HepG2 (cell line): Measurements from ENCODE around the gene KHNYN. TPM values are rescaled to one million over a fixed set of nuclear protein-coding genes. Genes with fewer than 3 reads are reported as not detected.

Experiments
- ATAC-seq: fragments of 200-7000 bp; cut with Tn5 transposase; 3 replicates; pipeline ENCODE4 v1.9.1; 2020; ENCODE audit warnings: mild to moderate bottlenecking, moderate library complexity
- Bru-seq: library from RNA; stranded (reverse); fragments of 400-500 nt; gene quantifications from one replicate; lab custom pipeline; 2021; lab: Mats Ljungman, UMichigan
- BruChase-seq, 2 experiments: library from RNA; stranded (reverse); fragments of 400-500 nt; gene quantifications; one replicate each; lab custom pipeline; 2021; lab: Mats Ljungman, UMichigan
- BruUV-seq: library from RNA; stranded (reverse); fragments of 400-500 nt; replicated peaks from 2 replicates; lab custom pipeline; 2021; lab: Mats Ljungman, UMichigan
- CTCF ChIA-PET: fragments of 300-600 bp; formaldehyde crosslinking; extraction: SDS; loops from one replicate; lab custom pipeline; 2021; ENCODE audit warnings: low total read pairs, inconsistent platforms, low intra/inter-chr PET ratio; lab: Yijun Ruan, JAX
- POLR2A ChIA-PET: fragments of 350-600 bp; sonication (Branson Sonifier 250); formaldehyde crosslinking; loops from one replicate; lab custom pipeline; 2020; ENCODE audit warnings: antibody characterized with exemption, inconsistent platforms; lab: Yijun Ruan, JAX
- DNase-seq: peaks from one replicate; pipeline ENCODE4 v3.0.0-alpha.2; 2015; ENCODE audit warnings: low spot score
- FAIRE-seq: peaks from 3 replicates; lab custom pipeline; 2011; peaks lifted over from hg19 to GRCh38; lab: Jason Lieb, UNC
- H2AFZ ChIP-seq: one replicate; pipeline ENCODE4 v1.6.1; 2011; ENCODE audit warnings: low read length, inconsistent platforms
- H3K27ac ChIP-seq: fragments of 300-600 bp; 3 replicates; pipeline ENCODE4 v1.8.0; 2011; ENCODE audit warnings: mixed run types, mild to moderate bottlenecking, mixed read lengths, low read length, inconsistent platforms; ENCODE audit not compliant: insufficient read depth; ENCODE audit errors: extremely low read length
- H3K27me3 ChIP-seq, 2 experiments: fragments of 200-600 bp in 1 of 2; 2 replicates in 1 of 2; 3 replicates in 1 of 2; pipeline versions ENCODE4 v1.6.0 to v1.8.0; 2011; ENCODE audit warnings: low read length in 2 of 2, mild to moderate bottlenecking in 2 of 2, moderate library complexity in 2 of 2, inconsistent platforms in 1 of 2; ENCODE audit not compliant: insufficient read depth in 2 of 2, control insufficient read depth in 1 of 2
- H3K36me3 ChIP-seq, 2 experiments: fragments of 200-600 bp in 1 of 2; replicated peaks in 1 of 2; 2 replicates in 1 of 2; 3 replicates in 1 of 2; pipeline versions ENCODE4 v1.5.1 to v1.8.0; 2011; ENCODE audit warnings: low read length in 2 of 2, inconsistent platforms in 1 of 2; ENCODE audit not compliant: insufficient read depth in 2 of 2, control insufficient read depth in 1 of 2
- H3K4me1 ChIP-seq: 2 replicates; pipeline ENCODE4 v1.5.1; 2012; ENCODE audit warnings: low read length, inconsistent platforms; ENCODE audit not compliant: insufficient read depth
- H3K4me2 ChIP-seq: 2 replicates; pipeline ENCODE4 v1.6.0; 2011; ENCODE audit warnings: low read depth, low read length, inconsistent platforms
- H3K4me3 ChIP-seq, 3 experiments: fragments of 200-600 bp in 1 of 3; sonication (generic), shearing (Covaris generic) in 1 of 3; replicated peaks in 1 of 3; 2 replicates each; pipeline ENCODE4 v1.5.1; 2011 to 2016; ENCODE audit warnings: low read length in 3 of 3, inconsistent platforms in 2 of 3, low read depth in 2 of 3, mild to moderate bottlenecking in 2 of 3, control low read depth in 1 of 3, mixed read lengths in 1 of 3; ENCODE audit not compliant: insufficient read depth in 1 of 3
- H3K79me2 ChIP-seq: one replicate; pipeline ENCODE4 v1.6.1; 2011; ENCODE audit warnings: low read length, inconsistent platforms; ENCODE audit not compliant: insufficient read depth
- H3K9ac ChIP-seq: 2 replicates; pipeline ENCODE4 v1.6.0; 2011; ENCODE audit warnings: mild to moderate bottlenecking, low read depth, low read length, inconsistent platforms; ENCODE audit not compliant: insufficient read depth
- H3K9me3 ChIP-seq: 2 replicates; pipeline ENCODE4 v1.5.1; 2012; ENCODE audit warnings: mild to moderate bottlenecking, low read length
- H4K20me1 ChIP-seq: 2 replicates; pipeline ENCODE4 v1.6.0; 2011; ENCODE audit warnings: inconsistent platforms, mild to moderate bottlenecking, low read length, moderate library complexity; ENCODE audit not compliant: insufficient read depth
- BRCA1 ChIP-seq: sonication (generic); formaldehyde crosslinking; IDR thresholded peaks from 2 replicates; pipeline ENCODE4 v1.4.0; 2020; ENCODE audit warnings: missing genetic modification reagents
- GLI4 ChIP-seq: sonication (generic); formaldehyde crosslinking; IDR thresholded peaks from 2 replicates; pipeline ENCODE4 v1.5.1; 2020; ENCODE audit warnings: missing genetic modification reagents, mild to moderate bottlenecking, moderate library complexity, borderline replicate concordance
- ISX ChIP-seq: sonication (generic); formaldehyde crosslinking; conservative IDR thresholded peaks from 2 replicates; pipeline ENCODE4 v1.5.0; 2020; ENCODE audit warnings: missing genetic modification reagents
- KDM5B ChIP-seq: sonication (generic); formaldehyde crosslinking; IDR thresholded peaks from 2 replicates; pipeline ENCODE4 v1.4.0; 2020; ENCODE audit warnings: missing genetic modification reagents, mild to moderate bottlenecking, borderline replicate concordance
- MAFK ChIP-seq, 2 experiments: IDR thresholded peaks in 1 of 2; conservative IDR thresholded peaks in 1 of 2; 2 replicates each; pipeline ENCODE4 v1.6.1; 2011; ENCODE audit warnings: improper control_type of control experiment in 2 of 2, low read length in 2 of 2
- SUZ12 ChIP-seq: fragments of 150-350 bp; IDR thresholded peaks from 2 replicates; pipeline ENCODE4 v1.6.1; 2014; ENCODE audit warnings: low read depth, low read length
- ZMYM4 ChIP-seq: sonication (generic); formaldehyde crosslinking; IDR thresholded peaks from 2 replicates; pipeline ENCODE4 v1.8.1; 2023; ENCODE audit warnings: mild to moderate bottlenecking, missing genetic modification reagents
- ZNF543 ChIP-seq: sonication (generic); formaldehyde crosslinking; IDR thresholded peaks from 2 replicates; pipeline ENCODE4 v1.4.0; 2020; ENCODE audit warnings: mild to moderate bottlenecking, missing genetic modification reagents
- ZNF766 ChIP-seq: sonication (generic); formaldehyde crosslinking; IDR thresholded peaks from 2 replicates; pipeline ENCODE4 v1.5.0; 2020; ENCODE audit warnings: missing genetic modification reagents, borderline replicate concordance
- WGBS: methylation state at CpG from one replicate; pipeline ENCODE4 v1.1.6; 2017; ENCODE audit warnings: low lambda C conversion rate; 5-methylcytosine and 5-hydroxymethylcytosine counted together
- in situ Hi-C: cut with HindIII; loops from 2 replicates; pipeline ENCODE4 v1.10.0; 2017; ENCODE audit warnings: low pct_unique_long_range_greater_than_20kb; ENCODE audit not compliant: extremely low pct_ligation_motif_present
- intact Hi-C: fragments of 100-400 bp; cut with micrococcal nuclease; formaldehyde crosslinking; loops from one replicate; pipeline ENCODE4 v1.10.0; 2022; ENCODE audit not compliant: unreplicated experiment
- long read RNA-seq, 2 experiments: library from RNA in 1 of 2; library from polyadenylated mRNA in 1 of 2; stranded (forward) in 1 of 2; unstranded in 1 of 2; transcript quantifications; one replicate each; pipeline ENCODE4 v2.0.0, GENCODE V29; 2019 to 2022
- polyA minus RNA-seq, 3 experiments: library from RNA; depleted of rRNA, polyadenylated mRNA; stranded (reverse); fragments of >200 nt; gene quantifications; 2 replicates each; pipeline ENCODE4 v1.2.3, GENCODE V29; 2011; ENCODE audit warnings: low replicate concordance in 1 of 3
- polyA plus RNA-seq, 8 experiments: library from polyadenylated mRNA; depleted of rRNA in 3 of 8; stranded (reverse) in 7 of 8; unstranded in 1 of 8; fragments of >200 nt; fragmentation: Illumina TruSeq in 4 of 8; extraction: Trizol in 4 of 8; gene quantifications; 2 replicates each; pipeline versions ENCODE4 v1.2.1 to v1.2.3, GENCODE V29; 2011 to 2016; ENCODE audit warnings: low read depth in 4 of 8, missing spikeins in 1 of 8, mixed read lengths in 1 of 8; ENCODE audit not compliant: insufficient read depth in 1 of 8
- total RNA-seq, 5 experiments: library from RNA; depleted of rRNA; stranded (reverse); fragments of >200 nt; fragmentation: Illumina TruSeq; extraction: Trizol; gene quantifications; 2 replicates each; pipeline ENCODE4 v1.2.3, GENCODE V29; 2016; ENCODE audit warnings: low read depth in 1 of 5
- TF ChIP-seq, protein P1 (sequence below): sonication (generic); formaldehyde crosslinking; IDR thresholded peaks from 2 replicates; pipeline ENCODE4 v1.4.0; 2020; ENCODE audit warnings: mild to moderate bottlenecking, missing genetic modification reagents, borderline replicate concordance

The KHNYN gene
- total RNA-seq (2016; rRNA removed; fragmentation: Illumina TruSeq; extraction: Trizol), result 72.2 and 75.7 TPM in 2 replicates
- total RNA-seq (2016; cell fraction: cytosol; rRNA removed; fragmentation: Illumina TruSeq; extraction: Trizol; ENCODE audit: low read depth), result 10.2 and 10.7 TPM in 2 replicates
- total RNA-seq (2016; cell fraction: insoluble cytoplasmic fraction; rRNA removed; fragmentation: Illumina TruSeq; extraction: Trizol), result 60.0 and 78.8 TPM in 2 replicates
- 35.9 and 40.5 TPM in 2 replicates for total RNA-seq (2016; cell fraction: membrane; rRNA removed; fragmentation: Illumina TruSeq; extraction: Trizol)
- 62.0 and 78.7 TPM in 2 replicates for total RNA-seq (2016; cell fraction: nucleus; rRNA removed; fragmentation: Illumina TruSeq; extraction: Trizol)
- polyA plus RNA-seq (2011; rRNA removed), result 52.8 and 76.4 TPM in 2 replicates
- polyA plus RNA-seq (2011; cell fraction: cytosol; rRNA removed), result 36.1 and 40.8 TPM in 2 replicates
- 158 and 160 TPM in 2 replicates for polyA plus RNA-seq (2011; cell fraction: nucleus; rRNA removed)
- polyA plus RNA-seq (2012), result 82.6 and 83.5 TPM in 2 replicates
- 4.7 and 5.4 TPM in 2 replicates for polyA plus RNA-seq (2016; cell fraction: cytosol; fragmentation: Illumina TruSeq; extraction: Trizol; ENCODE audit: low read depth)
- 37.4 and 41.5 TPM in 2 replicates for polyA plus RNA-seq (2016; cell fraction: insoluble cytoplasmic fraction; fragmentation: Illumina TruSeq; extraction: Trizol; ENCODE audit: low read depth)
- polyA plus RNA-seq (2016; cell fraction: membrane; fragmentation: Illumina TruSeq; extraction: Trizol; ENCODE audit: low read depth), result 19.0 and 20.9 TPM in 2 replicates
- polyA plus RNA-seq (2016; cell fraction: nucleus; fragmentation: Illumina TruSeq; extraction: Trizol; ENCODE audit: insufficient read depth, low read depth), result 71.6 and 72.4 TPM in 2 replicates
- polyA minus RNA-seq (2011; rRNA and poly(A)+ RNA removed; ENCODE audit: low replicate concordance), result 29.4 and 108 TPM in 2 replicates
- 32.8 and 41.4 TPM in 2 replicates for polyA minus RNA-seq (2011; cell fraction: cytosol; rRNA and poly(A)+ RNA removed)
- 109 and 126 TPM in 2 replicates for polyA minus RNA-seq (2011; cell fraction: nucleus; rRNA and poly(A)+ RNA removed)
- percentile 95 among the genes with signal in this experiment for Bru-seq, nascent RNA
- BruChase-seq, experiment 1, labeled RNA remaining after a 6-hour chase, result percentile 97 among the genes with signal in this experiment
- percentile 97 among the genes with signal in this experiment for BruChase-seq, experiment 2, labeled RNA remaining after a 2-hour chase
- long read RNA-seq, experiment 1, partial matches to known transcripts, result 6 of 36 reads
- long read RNA-seq, experiment 1, other reads (novel, unspliced or antisense), result 25 of 36 reads
- long read RNA-seq, experiment 2, transcript KHNYN-202 (8 exons, 3,359 nt), result major isoform, 20 of 256 reads
- long read RNA-seq, experiment 2, partial matches to known transcripts, result 153 of 256 reads
- long read RNA-seq, experiment 2, other reads (novel, unspliced or antisense), result 73 of 256 reads

DNA sequence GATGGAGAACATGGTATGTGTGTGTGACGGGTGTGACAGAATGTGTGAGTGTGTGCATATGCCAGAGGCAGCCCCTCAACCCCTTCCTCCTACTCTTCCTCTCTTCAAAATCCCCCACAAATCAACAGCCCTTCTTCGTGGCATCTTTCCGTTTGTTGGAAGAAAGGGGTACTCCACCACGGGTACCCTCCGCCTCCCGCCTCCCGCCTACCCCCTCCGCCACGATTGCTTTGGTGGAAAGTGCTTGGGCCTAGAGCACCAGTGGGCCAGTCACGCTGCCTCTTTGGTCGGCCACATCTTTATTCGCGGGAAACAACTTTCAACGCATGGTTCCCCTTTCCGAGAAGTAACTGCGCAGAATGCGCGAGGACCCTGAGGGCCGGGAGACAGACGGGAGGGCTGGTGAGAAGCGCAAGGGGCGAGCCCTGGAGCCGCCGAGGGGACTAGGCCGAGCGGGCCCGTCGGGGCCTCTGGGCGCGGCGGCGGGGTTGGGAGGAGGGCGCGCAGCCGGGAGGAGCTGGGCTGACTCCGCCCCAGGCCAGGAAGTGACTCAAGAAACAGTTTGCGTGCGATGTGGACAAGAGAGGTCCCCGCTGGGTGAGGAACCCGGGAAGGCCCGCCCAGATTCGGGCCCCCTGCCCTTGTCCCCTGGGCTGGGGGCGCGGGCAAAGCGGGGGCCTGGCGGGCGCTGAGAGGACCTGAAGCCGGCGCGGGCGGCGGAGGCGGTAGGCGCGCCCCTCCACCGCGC is at the start of gene KHNYN, which contains the start of gene CBLN3:
KHNYN (plus strand) TSS at position 560 of the 748 bp plus-strand sequence. CDS start 777 bp downstream, outside the sequence.
CBLN3 (minus strand) TSS at position 274 of the 748 bp plus-strand sequence. CDS start 614 bp downstream, outside the sequence.
- 13% methylated on average over 56 of the region's 57 CpGs for WGBS
- CTCF ChIA-PET, result interaction anchor here (8.8 to 11.8 kb wide), 2 partner anchors 65 to 98 kb away, joined by 235 to 295 read pairs; partner anchors contain the start of genes ADCY4 and NFATC4
- FAIRE-seq (no peak), DNase-seq (peak; percentile 94), ATAC-seq (peak; percentile 73)
- POLR2A ChIA-PET, result interaction anchor here (0.6 to 9.1 kb wide), 52 partner anchors 9 to 1663 kb away, joined by 3 to 242 read pairs (median 6); partner anchors contain the start of genes ACIN1, BCL2L2, C14orf119 and CHMP4A
- H3K9me3 ChIP-seq, result no peaks in the 10 kb centered on the region
- H2AFZ ChIP-seq, result peak within 1 kb of the TSS; percentile 18
- H3K4me2 ChIP-seq, result peak within 1 kb of the TSS; percentile 86
- H3K4me1 ChIP-seq, result peaks cover 69% of the 10 kb centered on the region
- BruUV-seq, result TSS peak; percentile 84
- intact Hi-C loops (loop anchor here (2.0 to 10.0 kb wide), 3 partner anchors 31 to 845 kb away; partner anchors contain the start of genes NYNRIN and TINF2), in situ Hi-C loops (loop anchor here (5.0 to 10.0 kb wide), 3 partner anchors 62 to 185 kb away; partner anchors contain the start of genes NFATC4 and TINF2)
- no peaks in the 10 kb centered on the region; a peak in 1 of 5 replicates for H3K27me3 ChIP-seq
- peak within 1 kb of the TSS; percentile 66 for H3K27ac ChIP-seq
- peaks cover 16% of the 10 kb centered on the region for H4K20me1 ChIP-seq
- H3K36me3 ChIP-seq, result peaks cover 18 to 20% of the 10 kb centered on the region in 2 experiments
- H3K9ac ChIP-seq, result peak within 1 kb of the TSS; percentile 79
- peaks cover 6% of the 10 kb centered on the region for H3K79me2 ChIP-seq
- peak within 1 kb of the TSS; percentile 65 to 82 (median 80) for H3K4me3 ChIP-seq
- TF ChIP-seq GLI4 (CRISPR knock-in tag) (peak; percentile 91), KDM5B (peak; percentile 95), SUZ12 (no peak), ZNF766 (peak; percentile 74; the same call in 1 of the 2 replicates), ZNF543 (peak; percentile 91), ISX (CRISPR knock-in tag) (no peak), ZMYM4 (CRISPR knock-in tag) (peak; percentile 70), BRCA1 (CRISPR knock-in tag) (no peak), MAFK (conservative IDR thresholded peaks at IDR 0.05 in 1 of 2, IDR thresholded peaks at IDR 0.05 in 1 of 2; ENCODE audit: low read length in 2 of 2) (0 out of 4 replicates have a peak, but pooled peaks of 1 of the 2 experiments have one; percentile 4)
- TF ChIP-seq, protein P1, sequence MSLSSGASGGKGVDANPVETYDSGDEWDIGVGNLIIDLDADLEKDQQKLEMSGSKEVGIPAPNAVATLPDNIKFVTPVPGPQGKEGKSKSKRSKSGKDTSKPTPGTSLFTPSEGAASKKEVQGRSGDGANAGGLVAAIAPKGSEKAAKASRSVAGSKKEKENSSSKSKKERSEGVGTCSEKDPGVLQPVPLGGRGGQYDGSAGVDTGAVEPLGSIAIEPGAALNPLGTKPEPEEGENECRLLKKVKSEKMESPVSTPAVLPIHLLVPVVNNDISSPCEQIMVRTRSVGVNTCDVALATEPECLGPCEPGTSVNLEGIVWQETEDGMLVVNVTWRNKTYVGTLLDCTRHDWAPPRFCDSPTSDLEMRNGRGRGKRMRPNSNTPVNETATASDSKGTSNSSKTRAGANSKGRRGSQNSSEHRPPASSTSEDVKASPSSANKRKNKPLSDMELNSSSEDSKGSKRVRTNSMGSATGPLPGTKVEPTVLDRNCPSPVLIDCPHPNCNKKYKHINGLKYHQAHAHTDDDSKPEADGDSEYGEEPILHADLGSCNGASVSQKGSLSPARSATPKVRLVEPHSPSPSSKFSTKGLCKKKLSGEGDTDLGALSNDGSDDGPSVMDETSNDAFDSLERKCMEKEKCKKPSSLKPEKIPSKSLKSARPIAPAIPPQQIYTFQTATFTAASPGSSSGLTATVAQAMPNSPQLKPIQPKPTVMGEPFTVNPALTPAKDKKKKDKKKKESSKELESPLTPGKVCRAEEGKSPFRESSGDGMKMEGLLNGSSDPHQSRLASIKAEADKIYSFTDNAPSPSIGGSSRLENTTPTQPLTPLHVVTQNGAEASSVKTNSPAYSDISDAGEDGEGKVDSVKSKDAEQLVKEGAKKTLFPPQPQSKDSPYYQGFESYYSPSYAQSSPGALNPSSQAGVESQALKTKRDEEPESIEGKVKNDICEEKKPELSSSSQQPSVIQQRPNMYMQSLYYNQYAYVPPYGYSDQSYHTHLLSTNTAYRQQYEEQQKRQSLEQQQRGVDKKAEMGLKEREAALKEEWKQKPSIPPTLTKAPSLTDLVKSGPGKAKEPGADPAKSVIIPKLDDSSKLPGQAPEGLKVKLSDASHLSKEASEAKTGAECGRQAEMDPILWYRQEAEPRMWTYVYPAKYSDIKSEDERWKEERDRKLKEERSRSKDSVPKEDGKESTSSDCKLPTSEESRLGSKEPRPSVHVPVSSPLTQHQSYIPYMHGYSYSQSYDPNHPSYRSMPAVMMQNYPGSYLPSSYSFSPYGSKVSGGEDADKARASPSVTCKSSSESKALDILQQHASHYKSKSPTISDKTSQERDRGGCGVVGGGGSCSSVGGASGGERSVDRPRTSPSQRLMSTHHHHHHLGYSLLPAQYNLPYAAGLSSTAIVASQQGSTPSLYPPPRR, result peak; percentile 39; the same call in 1 of the 2 replicates
